Ovary (tissue), 3 donors: ENCODE data around the gene SORBS1.

Source experiments
- EP300 ChIP-seq: sonication (generic); formaldehyde crosslinking; IDR thresholded peaks from one replicate; pipeline ENCODE4 v1.6.1; 2017; ENCODE audit warnings: antibody characterized with exemption
- POLR2A ChIP-seq: fragments of 450-650 bp; IDR thresholded peaks from one replicate; pipeline ENCODE4 v1.6.1; 2017; ENCODE audit warnings: antibody characterized with exemption, mild to moderate bottlenecking, moderate library complexity
- TF ChIP-seq, protein P1 (sequence below), 3 donors: fragments of 450-650 bp in 2 of 3; fragments of 200-600 bp in 1 of 3; IDR thresholded peaks; one replicate each; pipeline versions ENCODE4 v1.5.1 to v1.8.0; 2016 to 2022; ENCODE audit warnings: antibody characterized with exemption in 3 of 3, mild to moderate bottlenecking in 1 of 3
- donor health status: DM: no; HTN: no; CAD: no.

- TF ChIP-seq, protein P1, sequence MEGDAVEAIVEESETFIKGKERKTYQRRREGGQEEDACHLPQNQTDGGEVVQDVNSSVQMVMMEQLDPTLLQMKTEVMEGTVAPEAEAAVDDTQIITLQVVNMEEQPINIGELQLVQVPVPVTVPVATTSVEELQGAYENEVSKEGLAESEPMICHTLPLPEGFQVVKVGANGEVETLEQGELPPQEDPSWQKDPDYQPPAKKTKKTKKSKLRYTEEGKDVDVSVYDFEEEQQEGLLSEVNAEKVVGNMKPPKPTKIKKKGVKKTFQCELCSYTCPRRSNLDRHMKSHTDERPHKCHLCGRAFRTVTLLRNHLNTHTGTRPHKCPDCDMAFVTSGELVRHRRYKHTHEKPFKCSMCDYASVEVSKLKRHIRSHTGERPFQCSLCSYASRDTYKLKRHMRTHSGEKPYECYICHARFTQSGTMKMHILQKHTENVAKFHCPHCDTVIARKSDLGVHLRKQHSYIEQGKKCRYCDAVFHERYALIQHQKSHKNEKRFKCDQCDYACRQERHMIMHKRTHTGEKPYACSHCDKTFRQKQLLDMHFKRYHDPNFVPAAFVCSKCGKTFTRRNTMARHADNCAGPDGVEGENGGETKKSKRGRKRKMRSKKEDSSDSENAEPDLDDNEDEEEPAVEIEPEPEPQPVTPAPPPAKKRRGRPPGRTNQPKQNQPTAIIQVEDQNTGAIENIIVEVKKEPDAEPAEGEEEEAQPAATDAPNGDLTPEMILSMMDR (IDR thresholded peaks at IDR 0.05), result no peak
- TF ChIP-seq EP300 (no peak), POLR2A (no peak)
These were observed 252.5 kb downstream of the SORBS1 start for GRCh38 chr10:95308389-95309302.
